OCI-LY1 (cell line): Measurements from ENCODE around the gene CCNY.

ENCODE experiments used
- H2AFZ ChIP-seq: fragments of 200-600 bp; sonication (generic), shearing (Covaris generic); 2 replicates; pipeline ENCODE4 v1.6.0; 2014; ENCODE audit warnings: antibody characterized with exemption, mild to moderate bottlenecking, low read length
- H3F3A ChIP-seq: fragments of 200-600 bp; sonication (generic), shearing (Covaris generic); 2 replicates; pipeline ENCODE4 v1.6.0; 2014; ENCODE audit warnings: mild to moderate bottlenecking, antibody characterized with exemption, low read length, moderate library complexity; ENCODE audit not compliant: insufficient read depth
- H3K27ac ChIP-seq: fragments of 200-600 bp; sonication (generic); 2 replicates; pipeline ENCODE4 v1.5.1; 2014; ENCODE audit warnings: low read length, mixed run types, mild to moderate bottlenecking, low read depth; ENCODE audit not compliant: poor library complexity, severe bottlenecking
- H3K27me3 ChIP-seq: fragments of 200-600 bp; sonication (generic); 2 replicates; pipeline ENCODE4 v1.6.0; 2014; ENCODE audit warnings: antibody characterized with exemption, mild to moderate bottlenecking, low read length, moderate library complexity; ENCODE audit not compliant: insufficient read depth
- H3K36me3 ChIP-seq: fragments of 200-600 bp; sonication (generic); 2 replicates; pipeline ENCODE4 v1.6.1; 2014; ENCODE audit warnings: mild to moderate bottlenecking, antibody characterized with exemption, low read length, moderate library complexity, mixed read lengths; ENCODE audit not compliant: insufficient read depth
- H3K4me1 ChIP-seq: fragments of 200-600 bp; sonication (generic); 2 replicates; pipeline ENCODE4 v1.5.1; 2014; ENCODE audit warnings: mild to moderate bottlenecking, low read length, moderate library complexity; ENCODE audit not compliant: insufficient read depth, severe bottlenecking
- H3K4me2 ChIP-seq: fragments of 200-600 bp; sonication (generic), shearing (Covaris generic); 2 replicates; pipeline ENCODE4 v1.6.1; 2014; ENCODE audit warnings: low read length
- H3K4me3 ChIP-seq: fragments of 200-600 bp; sonication (generic); 2 replicates; pipeline ENCODE4 v1.5.1; 2014; ENCODE audit warnings: low read length, low read depth, mild to moderate bottlenecking, mixed read lengths; ENCODE audit not compliant: poor library complexity, severe bottlenecking
- H3K79me2 ChIP-seq: fragments of 200-600 bp; shearing (Covaris generic); 2 replicates; pipeline ENCODE4 v1.6.1; 2016; ENCODE audit warnings: mixed run types, low read length, mixed read lengths; ENCODE audit not compliant: insufficient read depth
- H3K9ac ChIP-seq: fragments of 200-600 bp; sonication (generic), shearing (Covaris generic); 2 replicates; pipeline ENCODE4 v1.6.1; 2014; ENCODE audit warnings: mild to moderate bottlenecking, low read length, mixed read lengths
- H3K9me2 ChIP-seq: fragments of 200-600 bp; sonication (generic), shearing (Covaris generic); 2 replicates; pipeline ENCODE4 v1.6.1; 2014; ENCODE audit warnings: low read depth, mild to moderate bottlenecking, low read length, mixed read lengths
- H3K9me3 ChIP-seq: fragments of 200-600 bp; shearing (Covaris generic); 2 replicates; pipeline ENCODE4 v1.6.1; 2014; ENCODE audit warnings: low read length, mixed read lengths
- H4K20me1 ChIP-seq: fragments of 200-600 bp; sonication (generic), shearing (Covaris generic); 2 replicates; pipeline ENCODE4 v1.6.0; 2016; ENCODE audit warnings: mild to moderate bottlenecking, low read length; ENCODE audit not compliant: insufficient read depth
- CTCF ChIP-seq: fragments of 200-600 bp; sonication (generic), shearing (Covaris generic); IDR thresholded peaks from 2 replicates; pipeline ENCODE4 v1.5.1; 2017; ENCODE audit warnings: mild to moderate bottlenecking, antibody characterized with exemption, low read length, moderate library complexity, mixed read lengths
- EZH2 ChIP-seq: fragments of 200-600 bp; sonication (generic), shearing (Covaris generic); IDR thresholded peaks from 2 replicates; pipeline ENCODE4 v1.8.0; 2017; ENCODE audit warnings: borderline replicate concordance, mixed run types, mild to moderate bottlenecking, antibody characterized with exemption, low read length, moderate library complexity, mixed read lengths

Gene CCNY

GRCh38 chr10:35510891-35511290 is 174.6 kb downstream of the CCNY start:
- no peak overlapping the region for H3K4me2 ChIP-seq
- H4K20me1 ChIP-seq: no peaks in the 10 kb centered on the region
- H3K36me3 ChIP-seq: no peaks in the 10 kb centered on the region
- H3K9me2 ChIP-seq: no peaks in the 10 kb centered on the region
- no peaks in the 10 kb centered on the region for H3K9me3 ChIP-seq
- H3K27me3 ChIP-seq: no peaks in the 10 kb centered on the region
- no peaks in the 10 kb centered on the region for H3K79me2 ChIP-seq
- H3K27ac ChIP-seq: no peak overlapping the region
- TF ChIP-seq EZH2: no peak
- no peak for TF ChIP-seq CTCF
- H3K4me3 ChIP-seq: no peak overlapping the region
- no peak overlapping the region for H3K9ac ChIP-seq
- H3K4me1 ChIP-seq: no peaks in the 10 kb centered on the region
- H3F3A ChIP-seq: no peaks in the 10 kb centered on the region
- H2AFZ ChIP-seq: no peak overlapping the region

- Histone ChIP-seq H3F3A (no peaks in the 10 kb centered on the region), H4K20me1 (no peaks in the 10 kb centered on the region), H3K9me2 (no peaks in the 10 kb centered on the region), H3K9ac (no peak overlapping the region), H3K9me3 (no peaks in the 10 kb centered on the region), H2AFZ (no peak overlapping the region), H3K27me3 (no peaks in the 10 kb centered on the region), H3K79me2 (no peaks in the 10 kb centered on the region), H3K27ac (no peak overlapping the region), H3K36me3 (no peaks in the 10 kb centered on the region), H3K4me2 (no peak overlapping the region), H3K4me1 (no peaks in the 10 kb centered on the region), H3K4me3 (no peak overlapping the region)
- no peak for TF ChIP-seq EZH2
- TF ChIP-seq CTCF: no peak
These were observed 175.3 kb downstream of the CCNY start for GRCh38 chr10:35511647-35512046.

- Histone ChIP-seq H3F3A (no peaks in the 10 kb centered on the region), H3K4me2 (no peak overlapping the region), H3K9me2 (no peaks in the 10 kb centered on the region), H3K27ac (no peak overlapping the region), H3K9ac (no peak overlapping the region), H2AFZ (no peak overlapping the region), H3K4me1 (no peaks in the 10 kb centered on the region), H3K79me2 (no peaks in the 10 kb centered on the region), H3K9me3 (no peaks in the 10 kb centered on the region), H3K36me3 (no peaks in the 10 kb centered on the region), H3K27me3 (no peaks in the 10 kb centered on the region), H3K4me3 (no peak overlapping the region), H4K20me1 (no peaks in the 10 kb centered on the region)
- TF ChIP-seq CTCF: no peak
- no peak for TF ChIP-seq EZH2
These were observed 179.9 kb downstream of the CCNY start for GRCh38 chr10:35516102-35516670.
